Activated effector memory CD4-positive, alpha-beta T cell treated with anti-CD3 and anti-CD28 coated beads, Interleukin-2, amount 50 U/mL, for 16 hours (primary cell): ENCODE data around the gene VAPB.

Source experiments
- DNase-seq: peaks from one replicate; pipeline ENCODE4 v3.0.0-alpha.2; 2020

Gene VAPB

DNA sequence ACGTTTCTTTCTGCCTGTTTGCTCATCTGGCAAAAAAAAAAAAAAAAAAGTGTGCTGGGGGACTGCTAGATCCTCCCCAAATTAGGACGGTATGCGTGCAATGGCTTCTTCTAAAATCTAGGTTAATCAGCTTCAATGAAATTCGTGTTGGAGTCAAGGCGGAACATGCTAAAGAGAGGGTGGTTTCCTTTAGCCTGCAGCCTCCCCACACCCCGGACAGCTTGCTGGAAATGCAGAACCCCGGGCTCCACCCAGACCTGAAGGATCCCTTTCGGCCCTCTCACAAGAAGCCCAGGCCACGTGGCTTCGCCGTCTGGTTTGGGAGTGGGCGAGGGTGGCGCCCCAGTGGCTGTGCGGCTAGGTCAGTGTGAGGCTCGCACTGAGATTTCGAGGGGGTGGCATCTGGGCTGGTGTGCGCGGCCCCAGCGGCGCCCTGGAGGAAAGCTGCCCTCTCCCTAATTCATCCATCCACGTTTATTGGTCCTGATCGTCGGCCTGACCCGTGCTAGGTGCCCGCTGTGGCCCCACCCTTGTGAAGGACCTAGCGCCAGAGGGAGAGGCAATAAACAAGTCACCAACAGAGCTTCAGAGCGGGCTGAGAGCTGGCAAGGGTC, 77.2 kb downstream of the VAPB start:
- no peak for DNase-seq

DNA sequence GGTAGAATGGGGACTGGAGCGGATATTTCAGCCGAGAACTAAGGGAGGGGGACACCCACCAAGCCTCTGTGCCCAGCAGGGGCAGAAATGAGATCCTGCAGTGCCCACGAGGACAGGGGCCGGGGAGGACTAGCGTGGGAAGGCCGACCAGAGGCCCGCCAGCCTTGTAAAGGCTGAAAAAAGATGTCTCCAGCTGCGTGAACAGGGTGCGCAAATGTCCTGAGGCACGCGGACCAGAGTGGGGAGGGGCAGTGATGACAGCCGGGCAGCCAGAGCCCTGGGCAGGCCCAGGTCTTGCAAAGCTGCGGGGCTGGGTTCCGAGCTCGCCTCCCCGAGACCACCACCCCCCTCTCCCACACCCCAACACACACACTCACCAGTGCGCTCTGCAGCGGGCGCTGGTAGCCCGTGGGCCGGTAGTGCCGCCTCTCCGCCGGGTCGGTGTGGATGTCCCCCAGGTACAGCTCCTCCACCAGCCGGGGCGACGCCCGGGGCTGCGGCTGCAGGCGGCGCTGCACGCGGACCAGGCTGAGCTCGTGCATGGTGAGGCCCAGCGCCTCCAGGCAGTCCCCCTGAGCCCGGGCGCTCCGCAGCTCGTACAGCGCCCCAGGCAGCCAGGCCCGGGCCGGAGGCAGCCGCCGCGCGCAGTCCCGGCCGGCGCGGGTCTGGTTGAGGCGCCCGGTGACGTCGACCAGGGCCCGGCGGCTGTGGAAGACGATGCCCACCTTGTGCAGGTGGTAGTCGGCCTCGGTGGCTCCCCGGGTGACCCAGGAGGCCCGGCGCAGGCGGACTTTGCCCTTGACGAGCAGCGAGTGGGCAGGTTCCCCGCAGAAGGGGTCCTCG, 77.9 kb downstream of the VAPB start:
- DNase-seq, result no peak

DNA sequence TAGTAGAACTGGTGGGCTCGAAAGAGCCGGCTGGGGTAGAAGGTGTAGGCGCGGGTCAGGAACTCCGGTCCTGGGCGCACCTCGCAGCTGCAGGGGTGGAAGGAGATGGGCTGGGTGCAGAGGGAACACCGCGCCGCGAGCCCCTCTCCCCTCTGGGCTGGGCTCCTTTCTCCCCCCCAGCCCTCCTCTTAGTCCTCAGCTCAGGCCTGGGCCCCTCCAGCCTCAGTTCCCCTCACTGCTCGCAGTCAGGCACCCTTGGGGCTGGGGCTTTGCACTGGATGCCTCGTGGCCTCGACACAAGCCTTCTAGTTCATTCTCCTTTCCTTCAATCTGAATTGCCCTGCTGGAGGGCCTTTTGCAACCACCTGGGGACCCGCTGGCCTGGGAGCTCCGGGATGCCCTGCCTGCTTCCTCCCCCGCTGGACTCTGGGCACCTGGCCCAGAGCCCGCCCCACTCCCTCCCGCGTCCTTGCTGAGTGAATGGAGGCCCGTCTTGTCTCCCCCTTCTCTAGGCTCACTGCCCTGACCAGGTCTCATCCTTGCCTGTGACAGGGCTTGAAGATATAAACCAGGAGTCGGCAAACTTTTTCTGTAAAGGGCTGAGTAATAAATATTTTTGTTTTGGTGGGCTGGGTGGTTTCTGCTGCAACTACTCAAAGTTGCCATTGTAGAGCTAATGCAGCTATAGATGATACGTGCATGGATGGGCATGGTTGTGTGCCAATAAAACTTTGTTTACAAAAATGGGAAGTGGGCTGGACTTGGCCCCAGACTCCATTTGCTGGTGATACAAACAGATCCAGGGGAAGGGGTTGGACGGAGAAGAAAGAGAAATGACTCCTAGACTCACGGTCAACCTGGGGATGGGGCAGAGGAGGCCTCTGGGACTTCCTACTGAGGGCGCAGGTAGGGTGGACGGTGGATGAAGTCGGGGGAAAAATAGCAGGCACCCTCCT, 78.8 kb downstream of the VAPB start:
- DNase-seq, result no peak

DNA sequence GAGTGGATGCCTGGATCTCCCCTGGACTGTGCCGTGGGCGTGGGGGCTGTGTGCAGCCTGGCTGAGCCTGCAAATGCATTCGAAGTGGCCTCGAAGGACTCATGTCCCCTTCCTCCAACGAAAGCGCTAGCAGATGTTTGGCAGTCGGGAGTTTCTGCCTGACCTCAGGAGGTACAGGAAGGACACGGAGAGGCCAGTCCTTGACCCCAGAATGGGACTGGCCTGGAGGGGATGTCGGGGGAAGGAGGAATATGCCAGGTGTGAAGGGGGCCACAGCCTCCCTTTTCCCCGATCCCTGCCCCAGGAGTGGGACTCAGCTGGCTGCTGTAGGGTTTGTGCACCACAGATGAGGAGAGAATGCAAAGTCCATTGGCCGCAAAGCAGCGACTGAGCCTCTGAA, 80.6 kb downstream of the VAPB start:
- DNase-seq, result no peak

DNA sequence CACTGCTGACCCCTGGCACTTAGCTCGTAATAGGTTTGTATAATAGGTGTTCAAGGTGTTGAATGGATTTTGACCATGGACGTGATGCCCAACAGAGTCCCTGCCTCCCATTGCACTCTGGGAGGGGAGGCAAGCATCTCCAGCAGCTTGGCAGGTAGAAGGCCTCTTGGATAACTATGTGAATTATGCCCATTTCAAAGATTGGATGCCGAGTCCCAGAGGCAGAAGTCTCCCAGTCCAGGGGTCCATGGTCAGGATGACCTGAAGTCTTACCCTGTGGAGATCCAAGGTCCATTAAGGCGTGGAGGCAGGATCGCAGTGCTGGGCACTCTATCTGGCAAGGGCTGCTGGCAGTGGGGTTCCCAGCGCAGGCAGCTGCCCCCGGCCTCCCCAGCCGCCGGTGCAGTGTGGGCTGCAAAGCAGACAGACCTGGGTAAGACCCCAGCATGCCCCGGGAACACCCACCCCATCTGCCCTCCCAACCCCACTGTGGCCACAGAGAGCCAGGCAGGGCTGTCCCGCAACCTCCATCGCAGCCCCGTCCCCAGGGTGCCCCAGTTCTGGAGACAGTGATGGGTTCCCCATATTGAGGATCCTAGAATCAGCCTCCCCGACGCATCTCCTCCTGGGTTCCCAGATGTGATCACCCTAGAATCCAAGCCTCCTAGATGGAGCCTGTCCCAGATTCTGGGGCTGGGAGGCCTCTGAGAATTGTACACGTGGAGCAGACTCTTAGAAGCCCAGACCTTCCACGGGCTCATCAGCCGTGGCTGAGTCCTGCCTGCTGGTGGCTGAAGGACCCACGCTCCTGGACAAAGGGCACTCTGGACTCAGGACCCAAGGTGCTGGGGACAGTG, 81.5 kb downstream of the VAPB start:
- no peak for DNase-seq

DNA sequence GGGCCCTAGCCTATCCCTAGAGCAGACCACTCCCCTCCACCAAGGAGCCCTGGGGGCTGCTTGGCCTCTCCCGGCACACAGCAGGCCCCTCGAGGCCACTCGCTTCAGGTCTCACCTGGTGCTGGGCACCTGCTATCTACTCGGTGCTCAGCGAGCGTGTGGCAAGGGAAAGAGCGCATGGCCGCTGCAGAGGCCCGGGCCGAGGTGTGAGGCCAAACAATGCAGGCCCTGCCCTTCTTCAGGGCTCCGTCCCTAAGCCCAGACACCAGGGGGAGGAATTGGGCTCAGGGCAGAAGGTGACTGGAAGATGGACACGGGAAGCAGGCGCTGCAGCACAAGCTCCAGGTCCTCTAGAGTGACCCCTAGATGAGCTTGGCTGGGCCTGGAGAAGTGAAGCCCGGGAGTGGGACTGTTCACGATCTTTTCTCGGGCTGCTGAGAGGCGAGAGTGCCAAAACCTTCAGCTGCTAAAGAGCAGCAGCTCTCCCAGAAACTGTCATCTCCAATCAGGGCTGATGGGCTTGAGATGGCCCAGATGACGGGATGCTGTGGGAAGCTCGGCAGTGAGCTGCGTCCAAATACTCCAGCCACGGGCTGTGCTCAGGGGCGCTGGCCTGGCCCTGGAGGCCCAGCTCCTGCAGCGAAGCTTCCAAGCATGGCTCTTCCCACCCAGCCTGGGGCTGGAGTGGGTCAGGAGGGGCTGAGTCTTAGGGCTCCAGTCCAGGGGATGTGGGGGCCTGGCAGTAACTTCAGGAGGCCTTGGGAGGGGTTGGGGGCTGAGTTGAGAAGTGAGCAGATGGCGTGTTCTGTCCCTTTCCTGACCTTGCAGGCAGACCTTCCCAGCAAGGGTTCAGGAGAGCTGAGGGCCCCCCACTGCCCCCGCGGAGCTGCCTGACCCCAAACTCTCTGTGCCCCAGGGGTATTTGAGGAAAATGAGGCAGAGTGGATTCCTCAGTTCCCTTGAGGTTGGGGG, 82.5 kb downstream of the VAPB start:
- no peak for DNase-seq

DNA sequence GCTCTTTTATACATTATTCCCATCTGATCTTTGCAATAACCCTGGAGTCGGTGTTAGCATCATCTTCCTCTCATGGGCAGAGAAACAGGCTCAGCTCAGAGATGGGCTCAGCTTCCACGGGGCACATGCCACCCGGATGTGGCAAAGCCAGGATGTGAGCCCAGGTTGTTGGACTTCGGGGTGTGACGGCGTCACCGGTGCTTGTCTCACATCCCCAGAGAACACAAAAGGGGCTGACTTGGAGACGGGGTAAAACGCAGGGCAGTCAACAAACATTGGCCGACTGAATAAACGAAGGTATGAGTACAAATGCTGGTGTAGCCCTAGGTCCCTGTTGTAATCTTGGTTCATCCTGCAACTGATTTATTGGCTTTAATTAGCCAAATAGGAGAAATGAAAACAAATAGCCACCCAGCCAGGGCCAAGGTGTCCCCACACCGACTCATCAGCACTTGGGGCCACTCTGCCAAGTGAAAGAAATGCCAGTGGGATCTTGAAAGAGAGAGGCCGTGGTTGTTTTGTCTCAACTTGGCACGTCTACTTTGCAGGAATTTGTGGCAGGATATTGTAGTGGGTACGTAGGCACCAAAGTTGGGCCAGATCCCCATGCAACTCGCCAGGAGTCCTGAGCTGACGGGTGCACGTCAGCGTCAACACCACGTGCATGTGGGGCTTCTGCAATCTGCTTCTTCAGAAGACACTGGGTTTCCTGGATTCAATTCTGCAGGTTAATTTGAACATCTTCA, 83.4 kb downstream of the VAPB start:
- DNase-seq, result no peak

DNA sequence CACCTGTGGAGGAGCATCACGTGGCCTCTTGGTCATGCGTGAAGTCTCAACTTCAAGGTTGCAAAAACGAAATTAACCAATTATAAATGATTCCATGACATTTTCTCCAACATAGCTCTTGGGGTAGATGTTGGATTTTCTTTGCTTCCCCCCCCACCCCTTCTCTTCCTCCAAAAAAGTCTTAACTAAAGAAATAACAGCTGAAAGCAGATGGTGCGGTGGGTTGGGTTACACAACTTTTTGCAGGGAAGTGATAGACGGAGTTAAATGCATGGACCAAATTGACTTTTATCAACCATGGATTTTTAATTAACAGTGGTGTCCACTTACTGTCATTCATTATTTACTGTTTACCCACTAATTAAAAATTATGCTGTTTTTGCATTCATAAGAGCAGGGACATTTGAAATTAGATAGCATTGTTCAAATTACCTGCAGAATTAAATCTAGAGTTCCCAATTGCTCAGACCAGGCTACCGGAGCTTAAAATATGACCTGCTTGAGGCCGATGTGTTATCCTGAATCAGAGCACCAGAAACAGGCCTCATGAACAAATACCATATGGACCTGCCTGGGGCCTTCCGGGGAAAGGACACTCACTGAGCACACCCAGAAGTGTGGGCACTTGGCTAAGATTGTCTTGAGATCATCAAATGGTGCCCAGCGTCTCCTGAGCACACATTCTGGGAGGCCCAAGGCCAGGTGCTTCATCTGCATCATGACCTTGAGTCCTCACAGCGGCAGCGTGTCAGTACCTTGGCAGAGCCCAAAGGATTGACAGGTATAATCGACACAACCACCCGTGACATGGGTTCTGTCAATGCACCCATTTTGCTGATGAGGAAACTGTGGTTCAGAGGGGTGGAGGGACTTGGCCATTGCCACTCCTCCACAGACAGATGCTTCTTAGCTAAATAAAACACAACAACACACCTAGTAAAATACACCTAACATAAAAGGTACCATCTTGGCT, 84.7 kb downstream of the VAPB start:
- DNase-seq, result no peak

DNA sequence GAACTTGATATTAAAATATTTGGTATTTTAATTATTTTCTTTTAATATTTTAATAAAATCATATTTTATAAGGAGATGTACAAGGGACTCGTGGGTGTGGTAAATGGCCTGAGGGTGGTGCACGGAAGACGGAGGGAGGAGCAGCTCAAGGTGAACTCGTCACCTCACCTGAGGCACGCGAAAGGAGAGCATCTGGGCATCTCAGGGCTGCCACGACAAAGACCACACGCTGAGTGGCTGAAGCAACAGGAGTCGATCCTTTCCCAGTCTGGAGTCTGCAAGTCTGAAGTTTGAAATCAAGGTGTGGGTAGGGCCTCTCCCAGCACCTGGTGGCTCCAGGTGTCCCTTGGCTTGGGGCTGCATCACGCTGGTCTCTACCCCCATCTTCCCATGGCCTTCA, 86.4 kb downstream of the VAPB start:
- no peak for DNase-seq

DNA sequence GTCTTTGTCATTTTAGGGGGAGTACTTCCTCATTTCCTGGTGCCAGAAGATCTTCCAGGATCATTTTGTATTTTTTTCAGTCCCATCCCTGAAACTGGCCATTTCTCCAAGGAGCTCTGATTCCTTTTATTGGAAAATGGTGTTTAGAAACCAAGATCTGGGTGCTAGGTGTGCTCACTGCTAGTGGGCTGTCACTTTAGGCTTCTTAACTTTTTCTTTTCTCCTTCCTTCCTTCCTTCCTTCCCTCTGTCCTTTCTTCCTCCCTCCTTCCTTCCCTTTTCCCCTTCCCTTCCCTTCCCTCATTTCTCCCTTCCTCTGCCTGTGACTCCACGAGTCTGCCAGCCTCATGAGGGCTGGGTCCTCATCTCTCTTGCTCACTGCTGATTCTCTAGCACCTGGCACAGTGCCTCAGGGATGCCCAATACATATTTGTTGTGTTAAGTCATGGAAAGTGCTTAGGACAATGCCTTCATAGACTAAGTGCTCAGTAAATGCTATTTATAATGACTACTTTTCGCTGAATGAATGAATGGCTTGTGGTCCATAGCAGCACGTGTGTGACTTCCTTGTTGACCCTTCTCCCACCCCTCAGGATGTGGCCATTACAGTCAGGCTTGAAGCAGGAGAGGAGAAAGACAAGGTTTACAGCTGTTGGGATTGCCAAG, 89.2 kb downstream of the VAPB start:
- no peak for DNase-seq

DNA sequence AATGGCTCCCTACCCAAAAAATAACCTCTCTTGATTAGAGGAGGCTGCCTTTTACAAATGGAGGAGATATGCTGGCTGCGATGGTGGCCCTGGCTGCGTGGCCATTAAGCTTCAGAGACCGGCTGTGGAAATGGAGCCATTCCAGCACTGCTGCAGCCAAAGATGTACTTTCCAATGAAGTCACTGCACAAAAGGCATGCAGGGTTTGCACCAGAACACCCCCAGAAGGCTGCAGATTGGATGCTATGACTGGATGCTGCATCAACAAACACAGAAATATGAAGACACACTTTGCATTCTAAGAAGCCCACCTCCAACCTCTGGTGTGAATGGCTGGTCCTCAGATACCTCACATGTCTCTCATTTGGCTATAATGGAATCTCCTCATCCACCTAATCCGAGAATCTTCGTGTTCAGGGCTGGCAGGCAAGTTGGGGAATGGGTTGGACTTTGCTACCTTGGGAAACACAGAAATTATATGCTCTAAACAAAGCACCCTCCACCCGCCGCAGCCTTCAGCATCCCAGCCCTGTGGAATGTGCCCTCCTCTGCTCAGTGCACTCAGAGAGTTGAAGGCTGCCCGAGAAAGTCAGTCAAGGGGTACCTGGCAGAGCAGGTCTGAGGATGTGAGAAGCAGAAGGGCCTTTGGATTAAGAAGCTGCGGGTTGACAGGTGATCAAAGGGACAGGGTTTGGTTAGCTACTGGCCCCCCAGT, 90.9 kb downstream of the VAPB start:
- DNase-seq, result no peak

DNA sequence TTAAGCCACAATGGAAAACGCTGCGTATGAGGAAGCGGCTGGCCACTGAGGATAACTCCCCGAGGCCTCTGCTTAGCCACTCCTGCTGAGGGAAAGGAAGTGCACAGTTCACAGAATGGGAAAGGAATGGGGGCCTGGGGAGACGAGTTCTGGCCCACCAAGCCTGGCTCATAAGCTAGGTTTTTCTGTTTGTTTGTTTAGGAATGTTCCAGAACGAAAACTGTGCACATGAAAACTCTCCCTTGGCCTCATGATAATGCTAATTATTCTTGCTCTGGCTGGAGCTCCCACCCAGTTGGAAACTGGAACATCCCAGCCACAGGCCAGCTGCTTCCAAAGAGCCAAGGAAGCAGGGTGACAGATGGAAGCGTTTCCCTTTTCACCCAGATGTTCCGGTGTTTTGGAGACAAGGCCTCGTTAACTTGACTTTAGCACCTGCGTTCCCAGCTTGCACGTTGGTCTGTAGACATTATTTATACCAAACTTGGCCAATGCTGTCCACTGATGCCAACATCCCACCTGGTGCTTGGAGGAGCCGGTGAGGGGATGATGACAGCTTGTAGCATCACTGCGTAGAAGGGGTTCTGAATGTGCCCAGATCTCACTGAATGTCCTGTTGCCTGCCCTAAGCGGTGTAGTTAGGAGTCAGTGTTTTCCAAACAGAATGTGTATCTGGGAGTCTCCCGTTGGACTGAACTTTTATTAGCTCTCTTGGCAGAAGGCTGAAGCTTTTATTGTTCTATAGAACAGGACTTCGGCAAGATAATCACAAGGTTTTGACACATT, 91.7 kb downstream of the VAPB start:
- DNase-seq, result no peak

DNA sequence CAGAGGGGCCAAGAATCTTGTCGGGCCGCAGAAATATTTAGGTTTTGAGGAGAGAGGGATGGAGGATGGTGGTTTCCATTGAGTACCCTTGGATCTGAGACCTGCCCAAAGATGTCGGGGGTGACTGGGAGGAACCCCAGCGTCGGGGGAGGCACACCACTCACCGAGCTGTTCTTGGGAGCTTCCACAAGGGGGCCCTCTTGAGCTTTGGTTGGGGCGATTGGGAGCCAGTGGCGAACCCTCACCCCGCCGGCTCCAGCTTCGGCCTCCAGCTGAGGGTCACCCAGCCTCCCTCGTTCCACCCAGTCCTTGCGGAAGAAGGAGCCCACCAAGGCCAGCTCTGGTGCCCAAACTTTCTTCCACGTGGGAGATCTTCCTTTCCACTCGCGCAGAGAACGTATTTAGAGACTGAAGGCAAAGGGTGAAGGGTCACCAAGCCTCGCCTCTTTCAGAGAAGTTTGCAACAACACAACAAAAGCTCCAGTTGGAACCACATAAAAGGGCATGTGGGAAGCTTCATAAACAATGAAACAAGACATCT, 92.5 kb downstream of the VAPB start:
- DNase-seq, result peak; percentile 73

DNA sequence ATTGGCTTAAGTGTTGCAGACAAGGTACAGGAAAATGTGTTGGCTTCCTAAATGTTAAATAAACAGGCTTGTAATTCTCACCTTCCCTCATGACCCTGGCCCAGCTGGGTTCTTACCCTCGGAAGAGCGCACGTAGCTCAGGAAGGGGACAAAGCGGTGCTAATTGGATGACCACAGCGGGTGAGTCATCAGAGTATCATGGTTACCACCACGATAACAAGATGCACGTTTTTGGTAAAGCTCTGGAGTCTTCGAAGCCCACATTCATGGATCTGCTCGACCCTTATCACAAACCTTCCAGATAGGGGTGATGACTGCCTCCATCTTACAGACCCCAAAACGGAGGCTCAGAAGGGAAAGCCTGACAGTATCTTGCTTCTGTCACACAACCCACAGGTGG, 93.4 kb downstream of the VAPB start:
- DNase-seq, result no peak

DNA sequence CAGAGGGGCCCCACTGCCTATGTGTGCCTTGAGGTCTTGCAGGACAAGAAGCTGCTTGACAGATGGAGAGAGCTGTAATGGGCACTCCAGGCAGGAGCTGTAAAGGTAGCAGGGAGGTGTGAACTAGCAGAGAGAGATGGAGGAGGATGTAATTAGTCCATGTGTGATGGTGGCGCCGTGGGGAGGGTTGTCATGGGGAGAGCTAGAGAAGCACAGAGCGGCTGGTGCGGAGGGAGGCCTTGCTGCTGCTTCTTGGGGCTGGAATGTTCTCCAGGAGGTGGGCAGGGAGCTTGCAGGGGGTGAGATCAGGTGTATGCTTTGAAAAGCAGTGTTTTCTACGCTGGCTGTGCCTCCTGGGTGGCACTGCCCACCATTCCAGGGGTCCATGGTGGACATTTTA, 94.0 kb downstream of the VAPB start:
- no peak for DNase-seq

DNA sequence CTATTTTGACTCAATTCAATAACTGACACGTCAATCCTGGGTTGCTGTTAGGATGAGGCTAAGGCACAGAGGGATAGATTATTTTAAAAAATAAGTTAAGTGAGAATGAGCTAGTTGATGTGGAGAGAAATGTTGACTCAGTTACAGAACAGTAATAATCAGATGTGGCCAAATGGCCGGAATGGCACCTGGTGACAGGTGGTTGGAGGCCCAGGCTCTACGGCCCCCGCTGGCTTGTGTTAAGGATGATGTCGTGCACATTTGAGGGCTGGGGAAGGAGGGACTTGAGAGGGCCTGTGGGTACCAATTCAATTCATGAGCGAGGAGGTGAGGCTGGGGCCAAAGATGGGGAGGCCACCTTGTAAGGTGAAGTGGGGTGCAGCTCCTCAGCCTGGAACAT, 94.4 kb downstream of the VAPB start:
- DNase-seq, result no peak

DNA sequence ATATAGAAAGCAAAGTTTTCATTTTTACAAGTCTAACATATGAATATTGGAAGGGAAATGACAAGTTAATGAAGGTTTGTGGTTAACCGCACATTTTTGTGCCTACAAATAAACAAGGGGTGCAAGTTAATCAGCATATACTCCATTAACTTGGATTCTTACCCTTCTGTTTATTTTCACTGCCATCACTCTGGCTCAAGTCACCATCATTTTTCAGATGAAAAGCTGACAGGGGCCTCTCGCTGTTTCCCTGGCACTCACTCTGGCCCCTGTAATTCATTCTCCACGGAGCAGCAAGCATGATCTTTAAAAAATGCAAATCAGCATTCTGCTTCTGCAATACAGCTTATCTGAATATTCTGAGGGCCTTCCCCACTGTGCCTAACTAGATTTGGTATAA, 96.4 kb downstream of the VAPB start:
- no peak for DNase-seq
